GM21737 (cell line): ENCODE data around the gene PCNX4.

Source experiments
- ATAC-seq: cut with Tn5 transposase; IDR thresholded peaks from one replicate; pipeline ENCODE4 v1.9.1; 2021; ENCODE audit warnings: mild to moderate bottlenecking, moderate library complexity; ENCODE audit not compliant: unreplicated experiment

PCNX4 gene

GRCh38 chr14:60171690-60172089 is 80.0 kb downstream of the PCNX4 start:
- no peak for ATAC-seq

DNA sequence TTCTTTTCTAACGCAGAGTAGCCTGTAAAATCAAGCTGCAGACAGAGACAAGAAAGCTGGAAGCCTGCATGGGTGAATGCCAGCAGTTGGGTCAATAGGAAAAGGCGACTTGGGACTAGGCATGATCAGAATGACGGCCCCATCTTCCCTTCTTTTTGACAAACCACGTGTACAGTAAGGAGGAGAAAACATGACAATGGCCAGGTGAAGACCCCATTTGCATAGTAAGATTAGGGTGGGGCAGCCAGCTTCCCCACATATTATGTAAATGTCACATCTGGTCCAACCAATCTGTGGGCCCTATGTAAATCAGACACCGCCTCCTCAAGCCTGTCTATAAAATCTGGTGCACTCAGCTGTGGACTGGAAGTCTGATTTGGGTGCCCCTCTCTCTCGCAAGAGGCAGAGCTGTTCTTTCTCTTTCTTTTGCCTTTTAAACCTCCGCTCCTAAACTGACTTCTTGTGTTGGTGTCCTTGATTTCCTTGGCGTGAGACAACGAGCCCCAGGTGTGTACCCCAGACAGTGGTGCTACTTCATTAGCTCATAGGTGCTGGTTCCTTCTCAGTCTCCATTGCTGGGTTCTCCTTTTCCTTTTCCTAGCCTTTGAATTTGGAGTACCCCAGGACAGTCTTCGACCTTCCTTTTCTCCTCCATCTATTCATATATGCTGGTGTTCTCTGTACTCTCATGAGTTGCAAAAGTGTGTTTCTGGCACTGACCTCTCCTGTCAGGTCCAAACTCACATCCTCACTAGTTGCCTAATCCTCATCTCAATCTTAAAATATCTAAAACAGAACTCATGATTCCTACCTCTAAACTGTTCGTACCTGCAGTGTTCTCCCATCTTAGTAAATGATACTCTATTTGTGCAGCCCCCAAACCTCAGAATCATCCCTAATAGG is 82.9 kb downstream of the PCNX4 start:
- no peak for ATAC-seq

GRCh38 chr14:60175255-60175902 is 83.7 kb downstream of the PCNX4 start:
- no peak for ATAC-seq

- no peak for ATAC-seq
These were observed 86.4 kb downstream of the PCNX4 start for GRCh38 chr14:60178164-60178563.

DNA sequence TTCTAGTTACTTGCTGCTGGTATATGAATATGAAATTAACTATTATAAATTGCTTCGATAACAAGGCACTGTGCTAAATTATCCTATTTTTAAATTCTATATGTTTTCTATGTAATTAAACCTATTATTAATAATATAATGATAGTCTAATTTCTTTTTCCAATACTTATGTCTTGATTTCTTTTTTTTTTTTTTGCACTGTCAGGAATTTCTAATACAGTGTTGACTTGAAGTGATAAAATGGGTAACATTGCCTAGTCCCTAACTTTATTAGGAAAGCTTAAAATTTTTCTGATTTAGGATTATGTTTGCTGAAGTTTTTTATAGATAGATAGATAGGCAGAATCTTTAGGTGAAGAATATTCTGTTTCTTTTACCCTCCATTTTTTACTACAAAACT is 87.1 kb downstream of the PCNX4 start:
- ATAC-seq: no peak

- ATAC-seq: no peak
These were observed 87.7 kb downstream of the PCNX4 start for GRCh38 chr14:60179431-60179869.

- ATAC-seq: peak; percentile 24
These were observed 91.4 kb downstream of the PCNX4 start for GRCh38 chr14:60183138-60183537.

GRCh38 chr14:60183741-60184140 is 92.0 kb downstream of the PCNX4 start:
- ATAC-seq: peak; percentile 27

DNA sequence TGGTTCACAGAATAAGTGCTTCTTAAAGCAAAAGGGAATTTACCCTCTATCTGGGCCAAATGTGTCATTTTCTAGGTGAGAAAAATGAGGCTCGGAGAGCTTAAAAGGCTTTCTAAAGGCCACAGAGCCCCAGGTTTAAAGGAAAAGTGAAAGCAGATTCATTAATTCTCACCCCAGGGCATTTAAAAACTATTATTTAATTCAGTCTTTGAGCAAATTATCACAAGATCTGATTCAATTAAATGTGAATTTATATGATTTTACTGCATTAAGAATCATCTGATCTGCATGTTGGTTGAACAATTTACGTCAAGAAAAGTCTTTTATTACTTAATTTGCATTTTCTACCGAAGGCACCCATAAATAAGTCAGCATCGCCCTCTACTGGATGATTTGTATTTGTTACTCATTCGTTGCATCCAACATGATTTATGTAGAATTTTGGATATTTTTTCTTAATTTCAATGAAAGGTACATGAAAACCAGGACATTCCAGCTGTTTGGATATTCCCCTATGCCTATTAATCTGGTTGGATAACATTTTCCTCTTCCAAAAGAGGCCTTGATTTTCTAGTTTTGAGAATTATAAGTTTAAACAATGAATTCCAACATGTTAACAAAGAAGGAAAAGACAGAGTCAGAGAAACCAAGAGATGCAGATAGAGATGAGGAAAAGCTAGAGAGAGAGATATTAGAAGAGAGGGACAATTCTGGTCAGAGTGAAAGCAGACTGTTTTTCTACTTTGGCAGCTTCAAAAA is 92.6 kb downstream of the PCNX4 start:
- peak; percentile 43 for ATAC-seq

DNA sequence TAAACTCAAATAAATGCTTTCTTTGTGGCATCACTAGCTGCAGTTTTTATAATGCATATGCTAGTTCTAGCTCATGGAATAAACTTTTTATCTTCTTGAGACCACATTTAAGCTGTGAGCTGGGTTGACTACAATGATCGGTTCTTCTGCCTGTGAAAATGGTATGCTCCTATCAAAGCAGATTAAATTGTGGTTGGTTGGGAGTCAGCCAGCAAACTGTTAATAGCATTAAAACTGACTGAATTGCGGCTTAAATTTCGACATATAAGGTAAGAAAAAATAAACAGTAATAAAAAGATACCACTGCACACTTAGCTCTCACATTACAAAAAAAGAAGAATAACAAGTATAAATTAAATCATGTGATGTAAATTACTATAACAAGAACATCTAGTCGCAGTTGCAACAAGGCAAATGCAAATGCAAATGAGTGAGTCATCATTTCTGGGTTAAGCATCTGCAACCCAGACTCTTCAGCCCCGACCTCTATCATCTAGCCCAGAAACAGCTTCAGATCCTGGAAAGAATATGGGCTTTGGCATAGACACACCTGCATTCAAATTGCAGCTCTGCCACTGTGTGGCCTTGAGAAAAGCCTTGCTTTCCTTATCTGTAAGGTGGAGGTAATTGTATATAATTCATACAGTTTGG is 93.3 kb downstream of the PCNX4 start:
- no peak for ATAC-seq

- ATAC-seq: no peak
These were observed 96.4 kb downstream of the PCNX4 start for GRCh38 chr14:60188115-60188514.

GRCh38 chr14:60188696-60189095 is 97.0 kb downstream of the PCNX4 start:
- ATAC-seq: no peak

GRCh38 chr14:60189923-60190840 is 98.5 kb downstream of the PCNX4 start:
- no peak for ATAC-seq

- ATAC-seq: no peak
These were observed 103.6 kb downstream of the PCNX4 start for GRCh38 chr14:60195179-60195810.

GRCh38 chr14:60196291-60196690 is 104.6 kb downstream of the PCNX4 start:
- ATAC-seq: no peak

- ATAC-seq: no peak
These were observed 106.0 kb downstream of the PCNX4 start for GRCh38 chr14:60197629-60198303.

- no peak for ATAC-seq
These were observed 107.6 kb downstream of the PCNX4 start for GRCh38 chr14:60199321-60199720.

GRCh38 chr14:60204104-60204842 is 112.5 kb downstream of the PCNX4 start:
- ATAC-seq: peak; percentile 80
